ENCODE data around the gene NPRL2.

Gene NPRL2

GRCh38 chr3:50373146-50374051, 22.8 kb upstream of the NPRL2 start:
- FAIRE-seq, result no peak

GRCh38 chr3:50372349-50372748, 21.8 kb upstream of the NPRL2 start:
- FAIRE-seq, result no peak

- FAIRE-seq, result no peak
Measured at GRCh38 chr3:50371133-50371685, 20.6 kb upstream of the NPRL2 start.

DNA sequence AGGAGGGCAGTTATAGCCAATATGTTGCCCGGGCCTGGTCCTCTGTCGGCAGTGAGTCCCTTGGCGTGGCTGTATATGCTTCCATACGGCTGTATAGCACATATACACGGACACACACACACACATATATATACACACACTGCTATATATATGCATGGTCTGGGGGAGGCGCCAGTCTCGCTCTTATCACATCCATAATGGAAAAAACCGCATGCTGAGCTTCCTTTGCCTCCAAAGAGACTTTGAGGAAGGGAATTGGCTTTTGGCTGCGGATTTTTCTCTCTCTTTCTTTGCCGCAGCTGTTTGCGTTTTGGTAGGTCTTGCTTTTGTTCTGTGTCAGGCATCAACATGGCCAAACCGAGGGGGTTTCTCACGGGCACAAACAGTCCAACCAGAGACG, 20.0 kb upstream of the NPRL2 start:
- FAIRE-seq, result no peak

DNA sequence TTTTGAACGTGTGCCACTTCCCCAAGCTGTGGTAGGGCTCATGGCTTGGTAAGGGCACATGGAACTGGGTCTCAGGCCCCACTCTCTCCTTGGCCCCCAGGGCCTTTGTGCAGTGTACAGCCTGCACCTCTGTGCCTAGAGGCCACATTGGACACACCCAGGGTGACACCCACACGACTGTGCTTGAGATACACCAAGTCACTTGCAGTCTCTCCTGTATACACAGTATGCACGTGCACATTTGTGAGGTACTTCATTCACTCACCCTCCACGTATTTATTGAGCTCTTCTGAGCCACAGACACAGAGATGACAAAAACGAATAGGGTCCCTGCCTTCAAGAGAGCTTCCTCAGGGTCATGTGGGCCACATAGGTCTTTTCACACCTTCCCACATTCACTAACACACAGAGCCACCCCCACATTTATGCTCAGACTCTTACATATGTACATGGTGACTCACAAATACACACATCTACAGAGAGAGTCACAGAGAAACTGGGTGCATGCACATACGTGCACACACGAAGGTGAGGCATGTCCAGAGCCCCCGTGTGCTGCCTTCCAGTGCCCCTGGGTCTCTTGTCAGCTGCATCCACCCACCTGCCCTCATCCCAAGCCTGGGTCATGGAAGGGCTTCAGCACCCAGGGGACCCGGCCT, 18.6 kb upstream of the NPRL2 start:
- FAIRE-seq, result no peak

- no peak for FAIRE-seq
Measured at GRCh38 chr3:50365842-50366220, 15.3 kb upstream of the NPRL2 start.

DNA sequence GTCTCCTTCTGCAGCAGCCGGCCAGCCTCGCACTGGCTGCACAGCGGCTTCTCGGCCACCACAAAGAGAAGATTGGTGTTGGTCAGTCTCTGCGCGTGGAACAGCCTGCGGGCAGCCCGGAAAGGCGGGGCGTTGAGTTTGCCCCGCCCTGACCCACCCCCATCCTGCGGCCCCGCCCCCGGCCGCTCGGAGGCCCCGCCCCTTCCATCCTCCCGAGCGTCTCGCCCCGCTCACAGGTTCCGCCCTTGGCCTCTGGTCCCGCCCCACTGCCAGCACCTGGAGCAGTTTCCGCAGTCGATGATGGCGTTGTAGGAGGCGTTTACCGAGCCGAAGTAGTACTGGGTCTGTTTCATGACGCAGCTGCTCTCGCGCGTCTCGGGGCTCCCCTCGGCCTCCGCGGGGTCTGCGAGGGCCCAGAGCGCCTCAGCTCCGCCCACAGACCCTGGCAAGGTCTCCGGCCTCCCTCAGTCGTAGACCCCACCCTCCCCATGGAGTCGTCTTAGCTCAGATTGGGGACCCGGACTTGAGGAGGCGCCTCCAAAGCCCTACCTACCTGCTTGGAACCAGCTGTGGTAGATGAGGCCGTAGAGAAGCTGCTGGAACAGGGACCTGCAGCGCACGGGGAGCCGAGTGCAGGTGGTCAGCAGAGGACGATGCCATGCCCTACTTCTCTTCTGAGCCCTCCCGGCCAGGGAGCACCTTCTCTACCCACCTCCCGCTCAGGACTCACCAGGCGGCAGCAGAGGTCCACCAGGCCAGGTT, 14.7 kb upstream of the NPRL2 start:
- no peak for FAIRE-seq

DNA sequence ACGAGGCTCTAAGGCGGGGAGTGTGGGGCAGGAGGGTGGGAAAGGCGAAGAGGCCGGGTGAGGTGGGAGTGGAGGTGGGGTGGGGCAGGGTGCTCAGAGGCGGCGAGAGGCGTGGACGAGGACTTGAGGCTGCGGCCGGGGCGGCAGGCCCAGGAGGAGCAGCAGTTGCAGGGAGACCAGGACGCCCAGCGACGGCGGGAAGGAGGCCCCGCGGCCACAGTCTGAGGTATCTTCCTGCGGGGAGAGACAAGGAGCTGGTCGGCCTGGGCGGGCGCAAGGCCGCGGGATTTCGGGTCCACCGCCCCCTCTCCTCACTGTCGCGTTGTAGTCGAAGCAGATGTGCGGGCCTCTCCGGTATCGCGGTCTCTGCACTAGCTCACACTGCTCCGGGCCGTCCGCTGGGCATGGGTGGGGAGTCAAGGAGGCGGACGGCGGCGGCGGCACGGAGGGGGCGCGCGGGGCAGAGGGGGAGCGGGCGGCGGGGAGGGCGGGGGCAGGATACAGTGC, 14.1 kb upstream of the NPRL2 start:
- FAIRE-seq, result no peak

DNA sequence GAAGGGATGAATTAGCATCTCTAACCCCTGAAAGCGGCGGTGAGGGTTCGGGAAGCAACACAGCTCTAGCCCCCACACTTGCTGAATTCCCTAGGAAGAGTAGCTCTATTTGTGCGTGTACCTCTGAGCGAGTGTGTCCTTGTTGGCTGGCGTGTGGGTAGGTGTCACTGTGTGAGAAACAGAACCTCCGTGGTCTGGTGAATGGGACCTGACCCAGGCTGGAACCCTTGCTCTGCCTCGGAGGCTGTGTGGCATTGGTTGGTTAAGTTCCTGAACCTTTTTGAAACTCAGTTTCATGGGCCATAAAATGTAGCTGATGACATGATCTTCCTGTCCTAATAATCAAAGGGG, 9.2 kb upstream of the NPRL2 start:
- no peak for FAIRE-seq

GRCh38 chr3:50358911-50359759, 8.6 kb upstream of the NPRL2 start, which contains the start of gene TMEM115:
Gene TMEM115, minus strand, starts transcription at chr3:50359521. Its CDS starts 458 bp downstream, at chr3:50359063.
- peak; percentile 93 for FAIRE-seq

DNA sequence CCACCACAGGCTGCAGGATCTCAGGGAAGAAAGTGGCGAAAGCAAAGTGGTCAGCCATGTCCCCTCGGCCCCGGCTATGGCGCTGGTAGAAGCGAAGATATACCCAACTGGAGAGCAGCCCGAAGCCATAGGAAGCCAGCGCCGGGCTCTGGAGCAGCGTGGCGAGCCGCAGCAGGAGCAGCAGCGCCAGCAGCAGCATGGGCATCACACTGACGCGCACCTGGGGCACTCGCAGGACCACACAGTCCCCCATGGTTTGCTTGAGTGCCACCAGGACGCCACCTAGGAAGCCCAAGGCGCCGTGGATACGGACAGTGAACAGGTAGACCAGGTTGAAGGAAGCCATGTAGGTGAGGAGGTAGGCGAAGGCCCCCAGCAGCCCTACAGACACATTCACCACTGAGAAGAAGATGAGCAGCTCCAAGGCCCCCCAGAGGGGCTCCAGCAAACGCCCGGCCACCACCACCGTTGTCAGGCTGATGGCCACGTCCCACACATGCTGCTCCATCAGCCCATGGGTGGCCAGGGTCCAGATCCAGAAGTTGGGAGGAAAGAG, 7.9 kb upstream of the NPRL2 start:
- FAIRE-seq, result no peak

GRCh38 chr3:50357481-50357880, 6.9 kb upstream of the NPRL2 start:
- no peak for FAIRE-seq

DNA sequence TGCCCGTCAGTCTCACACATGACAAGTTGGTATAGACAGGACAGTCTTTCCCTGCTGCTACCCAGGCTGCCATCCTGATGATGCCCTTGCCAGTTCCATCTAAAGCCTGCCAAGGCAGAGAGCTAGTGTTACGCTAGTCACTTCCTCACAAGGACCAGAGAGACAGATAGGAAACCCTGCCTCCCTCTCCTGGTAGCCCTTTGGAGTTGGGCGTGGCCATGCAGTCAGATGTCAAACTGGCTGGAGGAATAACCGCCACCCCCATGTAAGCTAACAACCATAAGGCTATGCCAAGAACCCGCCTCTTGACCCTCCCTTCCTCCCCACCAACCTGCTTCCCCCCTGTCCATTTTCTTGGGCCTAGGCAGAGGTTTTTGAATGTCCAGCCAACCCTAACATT, 6.0 kb upstream of the NPRL2 start:
- FAIRE-seq, result no peak

- no peak for FAIRE-seq
Measured at GRCh38 chr3:50355829-50356552, 5.4 kb upstream of the NPRL2 start.

- FAIRE-seq, result no peak
Measured at GRCh38 chr3:50354850-50355249, 4.3 kb upstream of the NPRL2 start.

DNA sequence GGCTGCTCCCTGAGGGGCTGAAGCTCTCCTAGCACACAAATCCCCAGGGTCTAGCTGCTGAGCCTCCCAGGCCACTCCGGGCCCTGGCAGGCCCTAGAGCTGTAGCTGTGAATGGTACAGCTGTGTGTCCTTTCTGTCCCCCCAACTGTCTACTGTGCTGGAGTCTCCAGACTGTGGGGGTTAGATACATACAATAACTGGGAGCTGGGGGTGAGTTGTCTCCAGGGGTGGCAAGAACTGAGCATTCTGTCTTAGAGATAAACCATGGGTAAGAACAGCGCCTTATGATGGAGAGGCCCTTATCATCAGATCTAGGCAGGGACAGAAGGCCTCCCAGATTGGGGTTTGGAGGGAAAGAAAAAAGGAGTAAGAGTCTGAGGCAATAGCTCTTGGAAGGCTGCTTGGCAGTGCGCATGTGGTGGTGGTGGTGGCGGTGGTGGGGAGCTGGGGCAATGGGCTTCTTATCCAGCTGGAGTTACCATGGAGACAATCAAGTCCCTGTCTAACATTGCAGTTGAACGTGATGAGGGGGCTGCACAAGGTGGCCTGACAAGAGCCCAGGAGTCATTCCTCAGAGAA, 3.7 kb upstream of the NPRL2 start:
- FAIRE-seq, result no peak

DNA sequence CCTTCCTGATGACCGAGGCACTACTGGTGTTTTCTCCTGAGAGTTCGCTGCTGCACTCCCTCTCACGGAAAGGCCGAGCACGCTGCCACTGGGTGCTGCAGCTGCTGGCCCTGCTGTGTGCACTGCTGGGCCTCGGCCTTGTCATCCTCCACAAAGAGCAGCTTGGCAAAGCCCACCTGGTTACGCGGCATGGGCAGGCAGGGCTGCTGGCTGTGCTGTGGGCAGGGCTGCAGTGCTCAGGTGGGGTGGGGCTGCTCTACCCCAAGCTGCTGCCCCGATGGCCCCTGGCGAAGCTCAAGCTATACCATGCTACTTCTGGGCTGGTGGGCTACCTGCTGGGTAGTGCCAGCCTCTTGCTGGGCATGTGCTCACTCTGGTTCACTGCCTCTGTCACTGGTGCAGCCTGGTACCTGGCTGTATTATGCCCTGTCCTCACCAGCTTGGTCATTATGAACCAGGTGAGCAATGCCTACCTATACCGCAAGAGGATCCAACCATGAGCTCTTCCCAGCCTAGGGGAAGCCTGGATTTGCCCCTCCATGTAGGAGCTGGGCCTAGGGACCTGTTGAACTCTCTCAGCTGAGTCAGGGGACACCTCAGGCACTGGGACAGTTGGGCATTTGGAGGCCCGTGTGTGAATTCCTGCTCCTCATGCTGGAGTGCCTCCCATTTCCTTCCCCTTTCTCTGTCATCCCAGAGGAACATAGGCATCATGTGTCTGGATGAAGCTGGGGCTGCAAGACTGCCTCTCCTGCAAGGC, 2.9 kb upstream of the NPRL2 start:
- no peak for FAIRE-seq

DNA sequence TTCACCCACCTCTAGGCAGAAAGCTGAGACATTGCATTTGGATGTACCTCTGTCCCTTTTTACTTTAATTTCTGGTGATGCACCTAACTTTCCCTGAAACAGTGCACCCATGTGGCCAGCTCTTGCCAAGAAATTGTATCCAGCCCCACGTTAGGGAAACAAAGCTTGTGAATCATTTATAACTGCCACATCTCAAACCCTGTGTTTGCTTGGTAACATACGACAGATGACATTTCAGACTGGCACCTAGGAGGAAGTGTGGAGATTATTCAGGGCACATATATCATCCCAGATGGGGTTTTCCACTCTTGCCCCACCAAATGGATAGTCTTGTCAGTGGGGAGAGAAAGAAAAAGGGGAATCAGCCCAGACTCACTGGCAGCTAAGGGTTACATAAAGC, 2.2 kb upstream of the NPRL2 start:
- no peak for FAIRE-seq

GRCh38 chr3:50351323-50351697, 735 bp upstream of the NPRL2 start:
- no peak for FAIRE-seq

- no peak for FAIRE-seq
Measured at GRCh38 chr3:50350213-50350526, 405 bp downstream of the NPRL2 start.

All from islet of Langerhans (tissue), 1 donor.